Activated naive CD4-positive, alpha-beta T cell treated with anti-CD3 and anti-CD28 coated beads for 36 hours (primary cell): ENCODE results near the gene JDP2. TPM values are rescaled to one million over a fixed set of nuclear protein-coding genes. Genes with fewer than 3 reads are reported as not detected.
"Not testable (repeated sequence)": the region's sequence is repeated elsewhere in the genome, so short reads cannot be mapped to it uniquely, and the experiment has no call there.

Experiments used
- CTCF ChIA-PET: fragments of 350-600 bp; sonication (Branson Sonifier 250); formaldehyde crosslinking; loops from one replicate; lab custom pipeline; 2021; ENCODE audit warnings: antibody characterized with exemption; lab: Charles Lee
- DNase-seq: peaks from one replicate; pipeline ENCODE4 v3.0.0-alpha.2; 2020
- H3K27ac Mint-ChIP-seq: one replicate; pipeline ENCODE4 v1.8.0; 2021; ENCODE audit warnings: mild to moderate bottlenecking, mixed read lengths
- H3K27me3 Mint-ChIP-seq: one replicate; pipeline ENCODE4 v1.8.0; 2021; ENCODE audit warnings: low read depth, mixed read lengths
- H3K36me3 Mint-ChIP-seq: one replicate; pipeline ENCODE4 v1.8.0; 2021; ENCODE audit warnings: low read depth, mixed read lengths
- H3K4me1 Mint-ChIP-seq: one replicate; pipeline ENCODE4 v1.8.0; 2021; ENCODE audit warnings: low read depth, mixed read lengths
- H3K4me3 Mint-ChIP-seq: one replicate; pipeline ENCODE4 v1.8.0; 2021; ENCODE audit warnings: mild to moderate bottlenecking, moderate library complexity, mixed read lengths
- H3K9me3 Mint-ChIP-seq: one replicate; pipeline ENCODE4 v1.8.0; 2021; ENCODE audit warnings: mixed read lengths
- intact Hi-C: fragments of 100-400 bp; cut with micrococcal nuclease; formaldehyde crosslinking; loops from one replicate; pipeline ENCODE4 v1.15.1; 2023
- total RNA-seq, 2 experiments: library from RNA; stranded (reverse); gene quantifications; one replicate each; pipeline ENCODE4 v1.2.3, GENCODE V29; 2021

Gene JDP2, protein sequence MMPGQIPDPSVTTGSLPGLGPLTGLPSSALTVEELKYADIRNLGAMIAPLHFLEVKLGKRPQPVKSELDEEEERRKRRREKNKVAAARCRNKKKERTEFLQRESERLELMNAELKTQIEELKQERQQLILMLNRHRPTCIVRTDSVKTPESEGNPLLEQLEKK
- 1 to 10 TPM; 2.8 to 3.2 TPM for total RNA-seq

DNA sequence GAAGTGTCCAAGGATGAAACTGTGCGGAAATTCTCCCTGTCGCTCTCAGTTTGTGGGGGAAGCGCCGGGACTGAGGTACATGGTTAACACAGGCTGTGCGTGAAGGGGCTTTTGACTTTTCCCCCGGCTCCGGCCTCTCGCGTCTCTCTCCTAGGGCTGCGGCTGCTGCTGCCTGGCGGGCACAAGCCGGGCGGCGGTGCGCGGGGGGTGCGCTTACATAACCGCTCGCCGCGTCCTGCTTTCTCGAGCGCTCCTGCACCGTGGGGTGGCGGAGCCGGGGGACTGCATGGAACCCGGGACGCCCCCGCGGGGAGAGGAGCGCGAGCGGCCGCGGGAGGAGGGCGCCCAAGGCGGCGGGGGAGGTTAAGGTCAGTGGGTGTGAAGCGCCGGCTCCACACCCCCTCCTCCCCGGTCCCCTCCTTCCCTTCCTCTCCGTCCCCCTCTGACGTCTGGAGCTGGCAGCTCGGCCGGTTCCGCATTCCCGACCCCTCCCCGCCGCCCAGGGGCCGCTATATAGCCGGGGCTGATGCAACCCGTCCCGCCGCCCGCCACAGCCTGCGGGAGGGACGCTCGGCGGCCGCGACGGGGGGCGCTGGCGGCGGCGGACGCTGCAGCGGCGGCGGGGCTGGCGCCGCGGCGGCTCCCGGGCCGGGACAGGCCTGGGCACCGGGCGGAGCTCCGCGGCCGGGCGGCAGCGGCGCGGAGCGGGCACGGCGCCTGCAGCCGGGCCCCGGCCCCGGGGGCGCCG, at the start of gene JDP2:
TSS of gene JDP2 (plus strand) at position 541 of the 748 bp plus-strand sequence. CDS start 9,899 bp downstream, outside the sequence.
- Mint-ChIP-seq H3K27ac (no peak within 1 kb of the TSS), H3K4me1 (peaks cover 17% of the 10 kb centered on the region), H3K36me3 (no peaks in the 10 kb centered on the region), H3K9me3 (peaks cover 4% of the 10 kb centered on the region), H3K27me3 (peaks cover 15% of the 10 kb centered on the region), H3K4me3 (peak within 1 kb of the TSS; percentile 73)
- DNase-seq, result peak; percentile 53
- CTCF ChIA-PET, result interaction anchor here (1.0 kb wide), 1 partner anchor 26 kb away, joined by 4 read pairs; no protein-coding TSS in a partner anchor
- intact Hi-C loops, result loop anchor here (2.0 to 10.0 kb wide), 5 partner anchors 60 to 557 kb away; partner anchors contain the start of genes ACYP1, ERG28, IFT43 and TGFB3

DNA sequence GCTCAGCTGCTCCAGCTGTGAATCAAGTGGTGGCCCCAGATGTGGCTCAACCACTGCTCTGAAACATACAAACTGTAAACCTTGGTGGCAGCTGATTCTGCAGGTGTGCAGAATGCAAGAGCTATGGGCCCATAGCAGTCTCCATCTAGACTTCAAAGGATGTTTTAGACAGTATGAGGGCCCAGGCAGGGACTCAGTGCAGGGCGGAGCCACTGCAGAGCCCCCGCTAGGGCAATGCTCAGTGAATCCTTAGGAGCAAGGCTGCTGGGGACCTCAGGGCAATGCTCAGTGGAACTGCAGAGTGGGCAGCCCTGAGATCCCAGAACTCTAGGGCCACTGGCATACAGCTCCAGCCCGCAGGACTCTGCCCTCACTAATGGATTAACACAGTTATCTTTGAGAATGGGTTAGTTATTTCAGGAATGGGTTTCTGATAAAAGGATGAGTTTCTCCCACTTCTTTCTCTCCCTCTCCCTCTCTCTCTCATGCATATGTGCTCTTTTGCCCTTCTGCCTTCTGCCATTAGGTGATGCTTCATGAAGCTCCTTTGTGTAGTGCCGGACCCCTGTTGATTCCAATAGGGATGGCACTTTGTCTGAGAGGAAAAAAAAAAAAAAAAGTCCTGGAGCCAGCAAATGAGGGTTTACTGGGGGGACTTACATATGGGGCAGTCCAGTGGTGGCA, 48.4 kb upstream of the JDP2 start:
- CTCF ChIA-PET, result no interaction called here
- Mint-ChIP-seq H3K9me3 (peaks cover 5% of the 10 kb centered on the region), H3K4me1 (no peaks in the 10 kb centered on the region), H3K27ac (no peak overlapping the region), H3K4me3 (no peak overlapping the region), H3K36me3 (peaks cover under 1% of the 10 kb centered on the region), H3K27me3 (peaks cover 8% of the 10 kb centered on the region)
- intact Hi-C loops, result no loop called here
- no peak for DNase-seq

DNA sequence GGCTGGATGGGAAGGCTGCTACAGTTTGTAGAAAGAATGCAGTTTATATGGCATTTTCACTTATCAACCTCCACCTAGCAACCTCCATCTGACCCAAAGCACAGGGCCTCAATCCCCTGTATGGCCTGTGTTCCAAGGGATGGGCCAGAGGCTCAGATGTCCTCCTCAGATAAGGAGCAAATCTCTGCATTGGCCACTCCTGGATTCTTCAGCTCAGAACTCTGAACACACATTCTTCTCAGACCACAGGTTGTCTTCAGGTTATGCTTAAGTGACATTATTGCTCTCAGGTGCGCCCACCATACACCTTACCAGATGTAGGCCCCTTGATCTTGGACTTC, 47.9 kb upstream of the JDP2 start:
- CTCF ChIA-PET, result interaction anchor here (1.2 kb wide), 1 partner anchor 55 kb away, joined by 3 read pairs; no protein-coding TSS in a partner anchor
- DNase-seq, result no peak
- Mint-ChIP-seq H3K27ac (no peak overlapping the region), H3K4me1 (no peaks in the 10 kb centered on the region), H3K27me3 (peaks cover 12% of the 10 kb centered on the region), H3K4me3 (no peak overlapping the region), H3K9me3 (peaks cover 10% of the 10 kb centered on the region), H3K36me3 (peaks cover 5% of the 10 kb centered on the region)
- intact Hi-C loops, result no loop called here

DNA sequence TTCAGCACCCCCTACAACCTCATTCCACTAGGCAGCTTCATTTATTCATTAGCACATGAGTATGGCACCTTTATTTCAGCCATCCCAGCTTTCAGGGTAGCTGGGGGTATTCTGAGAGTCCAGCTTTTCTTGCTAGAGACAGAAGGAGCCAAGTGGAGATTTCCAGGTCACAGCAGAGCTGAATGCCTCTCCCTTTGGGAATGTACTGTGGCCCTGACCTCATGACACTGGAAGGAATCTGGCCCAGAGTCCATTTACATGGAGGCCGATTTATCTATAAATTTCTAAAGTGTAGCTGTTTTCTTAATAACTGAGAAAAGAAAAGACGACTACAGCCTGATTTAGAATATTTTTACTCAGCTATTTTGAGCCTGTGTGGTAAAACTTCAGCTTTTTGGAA, 47.2 kb upstream of the JDP2 start:
- H3K27me3 Mint-ChIP-seq, result peaks cover 12% of the 10 kb centered on the region

DNA sequence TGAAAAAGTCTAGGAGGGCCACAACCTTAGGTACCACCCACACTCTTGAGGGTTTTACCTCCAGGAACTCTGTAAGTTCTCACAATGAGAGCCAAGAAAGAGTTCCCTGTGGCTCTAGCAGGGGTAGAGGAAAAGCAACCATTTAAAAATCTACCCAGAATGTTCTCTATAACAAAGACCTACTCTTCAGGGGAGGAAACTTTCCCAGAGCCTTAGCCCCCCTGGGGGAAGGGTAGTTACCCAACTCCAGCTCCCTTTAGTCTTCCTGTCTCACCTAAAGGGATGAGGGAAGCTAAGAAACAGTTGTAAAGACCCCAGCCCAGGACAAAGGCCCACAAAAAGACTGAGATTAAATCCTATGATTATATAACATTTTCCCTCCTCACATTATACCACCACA, 46.2 kb upstream of the JDP2 start:
- Mint-ChIP-seq H3K4me1 (no peaks in the 10 kb centered on the region), H3K9me3 (peaks cover 10% of the 10 kb centered on the region), H3K4me3 (no peak overlapping the region), H3K27ac (no peak overlapping the region), H3K27me3 (peaks cover 12% of the 10 kb centered on the region), H3K36me3 (peaks cover 5% of the 10 kb centered on the region)
- no peak for DNase-seq
- CTCF ChIA-PET, result interaction anchor here (0.6 to 1.1 kb wide), 2 partner anchors 18 to 52 kb away, joined by 3 to 4 read pairs; no protein-coding TSS in a partner anchor
- intact Hi-C loops, result no loop called here

More for the DNA sequence above, 47.2 kb upstream of the JDP2 start:
- H3K4me3 Mint-ChIP-seq, result no peak overlapping the region
- intact Hi-C loops, result no loop called here
- DNase-seq, result no peak
- H3K27ac Mint-ChIP-seq, result no peak overlapping the region
- peaks cover 5% of the 10 kb centered on the region for H3K36me3 Mint-ChIP-seq
- CTCF ChIA-PET, result interaction anchor here (0.6 to 1.2 kb wide), 3 partner anchors 55 to 180 kb away, joined by 3 read pairs; no protein-coding TSS in a partner anchor
- H3K9me3 Mint-ChIP-seq, result peaks cover 10% of the 10 kb centered on the region
- H3K4me1 Mint-ChIP-seq, result no peaks in the 10 kb centered on the region

DNA sequence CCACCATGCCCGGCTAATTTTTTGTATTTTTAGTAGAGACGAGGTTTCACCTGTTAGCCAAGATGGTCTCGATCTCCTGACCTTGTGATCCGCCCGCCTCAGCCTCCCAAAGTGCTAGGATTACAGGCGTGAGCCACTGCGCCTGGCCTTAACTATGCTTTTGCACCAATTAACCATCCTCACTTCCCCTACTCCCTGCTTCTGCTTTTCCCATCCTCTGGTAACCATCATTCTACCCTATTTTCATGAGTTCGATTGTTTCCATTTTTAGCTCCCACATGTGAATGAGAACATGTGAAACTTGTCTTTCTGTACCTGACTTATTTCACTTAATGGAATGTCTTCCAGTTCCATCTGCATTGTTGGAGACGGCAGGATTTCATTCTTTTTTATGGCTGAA, 44.6 kb upstream of the JDP2 start:
- H3K4me3 Mint-ChIP-seq, intact Hi-C loops, H3K36me3 Mint-ChIP-seq: not testable (repeated sequence)

DNA sequence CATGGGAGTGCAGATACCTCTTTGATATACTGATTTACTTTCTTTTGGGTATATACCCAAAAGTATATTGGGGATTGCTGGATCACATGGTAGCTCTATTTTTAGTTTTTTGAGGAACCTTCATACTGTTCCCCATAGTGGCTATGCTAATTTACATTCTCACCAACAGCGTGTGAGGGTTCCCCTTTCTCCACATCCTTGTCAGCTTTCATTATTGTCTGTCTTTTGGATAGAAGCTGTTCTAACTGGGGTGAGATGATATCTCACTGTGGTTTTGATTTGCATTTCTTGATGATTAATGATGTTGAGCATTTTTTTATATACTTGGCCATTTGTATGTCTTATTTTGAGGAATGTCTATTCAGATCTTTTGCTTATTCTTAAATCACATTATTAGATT, 44.1 kb upstream of the JDP2 start:
- Mint-ChIP-seq H3K4me1 (no peaks in the 10 kb centered on the region), H3K36me3 (peaks cover 5% of the 10 kb centered on the region), H3K27me3 (peaks cover 12% of the 10 kb centered on the region), H3K9me3 (peaks cover 10% of the 10 kb centered on the region), H3K4me3 (no peak overlapping the region), H3K27ac (no peak overlapping the region)
- DNase-seq, result no peak
- intact Hi-C loops, result no loop called here
- CTCF ChIA-PET, result interaction anchor here (1.3 kb wide), 1 partner anchor 76 kb away, joined by 3 read pairs; no protein-coding TSS in a partner anchor

More for the DNA sequence above, 44.6 kb upstream of the JDP2 start:
- not testable (repeated sequence) for H3K4me1 Mint-ChIP-seq, DNase-seq, H3K27ac Mint-ChIP-seq, H3K9me3 Mint-ChIP-seq
- CTCF ChIA-PET, result interaction anchor here (1.3 kb wide), 1 partner anchor 75 kb away, joined by 3 read pairs; no protein-coding TSS in a partner anchor
- peaks cover 12% of the 10 kb centered on the region for H3K27me3 Mint-ChIP-seq

DNA sequence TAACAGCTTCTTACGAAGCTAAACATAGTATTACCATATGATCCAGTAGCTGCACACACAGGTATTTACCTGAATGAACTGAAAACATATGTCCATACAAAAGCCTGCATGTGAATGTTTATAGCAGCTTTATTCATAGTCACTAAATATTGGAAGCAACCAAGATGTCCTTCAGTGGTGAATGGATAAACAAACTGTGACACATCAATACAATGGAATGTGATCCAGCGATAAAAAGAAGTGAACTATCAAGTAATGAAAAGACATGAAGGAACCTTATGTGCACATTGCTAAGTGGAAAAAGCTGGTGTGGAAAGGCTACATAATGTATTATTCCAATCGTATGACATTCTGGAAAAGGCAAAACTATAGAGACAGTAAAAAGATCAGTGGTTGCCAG, 38.1 kb upstream of the JDP2 start:
- Mint-ChIP-seq H3K4me1 (no peaks in the 10 kb centered on the region), H3K27me3 (peaks cover 2% of the 10 kb centered on the region), H3K9me3 (peaks cover 2% of the 10 kb centered on the region), H3K27ac (no peak overlapping the region), H3K36me3 (peaks cover 2% of the 10 kb centered on the region), H3K4me3 (no peak overlapping the region)
- no peak for DNase-seq
- CTCF ChIA-PET, result interaction anchor here (0.5 to 1.0 kb wide), 3 partner anchors 98 to 385 kb away, joined by 3 to 4 read pairs (median 4); no protein-coding TSS in a partner anchor
- intact Hi-C loops, result no loop called here

DNA sequence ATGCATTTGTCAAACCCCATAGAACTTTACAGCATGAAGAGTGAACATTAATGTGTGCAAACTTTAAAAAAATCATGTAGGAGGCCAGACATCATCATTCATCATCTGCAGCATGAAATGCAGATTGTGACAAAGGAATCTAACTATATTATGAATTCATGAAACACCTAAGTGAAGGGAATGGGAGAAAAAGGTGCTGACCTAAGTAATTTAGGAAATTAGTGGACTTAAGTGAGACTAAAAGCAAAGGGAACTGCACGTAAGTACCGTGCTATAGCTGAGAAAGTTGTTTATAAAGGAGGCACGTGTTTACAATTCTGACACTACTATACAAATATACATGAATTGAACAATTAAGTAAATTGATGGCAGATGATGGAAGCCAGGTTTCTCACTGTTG, 37.6 kb upstream of the JDP2 start:
- DNase-seq, result no peak
- Mint-ChIP-seq H3K4me1 (no peaks in the 10 kb centered on the region), H3K27me3 (no peaks in the 10 kb centered on the region), H3K36me3 (no peaks in the 10 kb centered on the region), H3K4me3 (no peak overlapping the region), H3K9me3 (no peaks in the 10 kb centered on the region), H3K27ac (no peak overlapping the region)
- intact Hi-C loops, result no loop called here
- CTCF ChIA-PET, result interaction anchor here (0.9 kb wide), 1 partner anchor 97 kb away, joined by 3 read pairs; no protein-coding TSS in a partner anchor

DNA sequence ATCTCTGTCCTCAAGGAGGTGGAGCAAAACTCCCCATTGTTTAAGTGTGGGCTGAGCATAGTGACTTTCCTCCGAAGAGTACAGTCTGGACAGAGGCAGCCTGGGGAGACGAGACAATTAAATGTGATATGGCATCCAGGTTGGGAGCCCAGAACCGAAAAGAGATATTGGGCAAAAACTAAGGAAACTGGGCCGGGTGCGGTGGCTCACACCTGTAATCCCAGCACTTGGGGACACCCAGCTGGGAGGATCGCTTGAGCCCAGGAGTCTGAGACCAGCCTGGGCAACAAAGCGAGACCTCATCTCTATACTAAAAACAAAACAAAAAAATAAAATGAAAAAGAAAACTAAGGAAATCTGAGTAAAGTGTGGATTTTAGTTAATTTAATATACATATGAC, 35.9 kb upstream of the JDP2 start:
- H3K27me3 Mint-ChIP-seq, result no peaks in the 10 kb centered on the region
- CTCF ChIA-PET, result no interaction called here
- H3K36me3 Mint-ChIP-seq, result no peaks in the 10 kb centered on the region

DNA sequence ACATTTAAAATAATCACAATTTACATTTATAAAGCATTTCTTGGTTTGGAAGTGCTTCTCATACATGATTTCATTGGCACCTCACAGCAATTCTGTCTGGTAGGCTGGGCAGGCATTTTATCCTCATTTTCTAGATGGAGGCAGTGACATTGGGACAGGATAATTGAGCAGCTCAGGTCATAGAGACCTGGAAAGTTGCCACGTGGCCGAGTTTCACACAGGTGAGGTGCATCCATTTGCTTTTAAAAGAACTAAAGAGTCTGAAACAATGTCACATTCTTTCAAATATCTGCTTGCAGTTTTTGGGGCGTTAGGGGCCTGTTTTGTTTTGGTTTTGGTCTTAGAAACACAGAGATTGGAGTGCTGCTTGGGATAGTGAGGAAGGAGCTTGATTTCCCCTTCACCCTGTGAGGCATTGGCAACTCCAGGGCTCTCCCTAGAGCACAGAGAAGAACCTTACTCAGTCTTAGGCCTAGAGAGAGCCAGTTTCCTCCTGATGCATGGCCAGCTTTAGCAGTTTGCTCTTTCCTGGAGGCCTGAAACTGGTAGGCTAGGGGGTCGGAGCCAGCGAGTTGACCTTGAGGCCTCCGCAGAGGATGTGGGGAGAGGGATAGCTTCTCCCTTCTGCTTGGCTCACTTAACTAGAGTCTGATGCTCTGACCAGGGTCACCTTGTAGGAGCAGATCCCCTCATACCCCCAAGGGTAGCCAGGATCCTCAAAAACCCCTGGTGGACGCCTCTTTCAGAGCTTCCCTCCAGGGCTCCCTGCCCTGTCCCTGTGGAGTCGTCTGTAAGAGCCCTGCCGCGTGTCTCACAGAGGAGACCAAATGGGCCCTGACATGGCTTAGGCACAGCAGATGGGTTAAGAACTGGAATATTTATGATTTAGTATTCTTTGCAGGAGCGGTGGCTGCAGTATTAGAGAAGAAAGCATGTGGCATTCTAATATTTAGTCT, 34.9 kb upstream of the JDP2 start:
- CTCF ChIA-PET, result interaction anchor here (0.5 kb wide), 1 partner anchor 317 kb away, joined by 6 read pairs; no protein-coding TSS in a partner anchor
- intact Hi-C loops, result no loop called here
- H3K9me3 Mint-ChIP-seq, result no peaks in the 10 kb centered on the region
- H3K27ac Mint-ChIP-seq, result no peak overlapping the region
- no peaks in the 10 kb centered on the region for H3K4me1 Mint-ChIP-seq
- no peak for DNase-seq
- H3K27me3 Mint-ChIP-seq, result no peaks in the 10 kb centered on the region
- no peaks in the 10 kb centered on the region for H3K36me3 Mint-ChIP-seq
- H3K4me3 Mint-ChIP-seq, result no peak overlapping the region

More for the DNA sequence above, 35.9 kb upstream of the JDP2 start:
- Mint-ChIP-seq H3K4me3 (no peak overlapping the region), H3K9me3 (no peaks in the 10 kb centered on the region), H3K4me1 (no peaks in the 10 kb centered on the region), H3K27ac (no peak overlapping the region)
- intact Hi-C loops, result no loop called here
- no peak for DNase-seq
